ENCODE data around the gene ELOVL7.
"Not testable (repeated sequence)": the region's sequence is repeated elsewhere in the genome, so short reads cannot be mapped to it uniquely, and the experiment has no call there.

ELOVL7 gene

GRCh38 chr5:60820593-60821487 is 23.2 kb downstream of the ELOVL7 start:
- peak in 1 of 2 experiments; percentile 4 for DNase-seq (ENCODE audit: low read depth in 1 of 2, low spot score in 1 of 2)
- Histone ChIP-seq H3K27me3 (ENCODE audit: insufficient read depth, poor library complexity, severe bottlenecking) (no peaks in the 10 kb centered on the region), H3K27ac (replicated peaks) (no peak overlapping the region), H3K4me3 (replicated peaks; ENCODE audit: insufficient read depth, low read length) (no peak overlapping the region)
- TF ChIP-seq GABPA (IDR thresholded peaks at IDR 0.05; ENCODE audit: low read depth) (no peak), SPI1 (IDR thresholded peaks at IDR 0.05; ENCODE audit: borderline replicate concordance, low read depth) (peak; percentile 79; the same call in 1 of the 2 replicates)

- not testable (repeated sequence) for H3K27ac ChIP-seq (replicated peaks); H3K27me3 ChIP-seq (ENCODE audit: insufficient read depth, poor library complexity, severe bottlenecking); H3K4me3 ChIP-seq (replicated peaks; ENCODE audit: insufficient read depth, low read length); DNase-seq (ENCODE audit: low read depth in 1 of 2, low spot score in 1 of 2)
Measured at GRCh38 chr5:60816138-60816537, 27.9 kb downstream of the ELOVL7 start.

GRCh38 chr5:60814498-60814897 is 29.6 kb downstream of the ELOVL7 start:
- no peak for DNase-seq (ENCODE audit: low read depth in 1 of 2, low spot score in 1 of 2)
- Histone ChIP-seq H3K4me3 (replicated peaks; ENCODE audit: insufficient read depth, low read length) (no peak overlapping the region), H3K27ac (replicated peaks) (no peak overlapping the region), H3K27me3 (ENCODE audit: insufficient read depth, poor library complexity, severe bottlenecking) (no peaks in the 10 kb centered on the region)
- TF ChIP-seq GABPA (IDR thresholded peaks at IDR 0.05; ENCODE audit: low read depth) (no peak), POLR2AphosphoS5 (IDR thresholded peaks at IDR 0.05; ENCODE audit: low read depth) (no peak), REST (IDR thresholded peaks at IDR 0.05; ENCODE audit: insufficient replicate concordance, low read depth) (no peak), CTCF (IDR thresholded peaks at IDR 0.05; ENCODE audit: insufficient read depth, low read length) (no peak), SPI1 (IDR thresholded peaks at IDR 0.05; ENCODE audit: borderline replicate concordance, low read depth) (no peak)

GRCh38 chr5:60812426-60812825 is 31.6 kb downstream of the ELOVL7 start:
- Histone ChIP-seq H3K4me3 (replicated peaks; ENCODE audit: insufficient read depth, low read length) (no peak overlapping the region), H3K27me3 (ENCODE audit: insufficient read depth, poor library complexity, severe bottlenecking) (no peaks in the 10 kb centered on the region), H3K27ac (replicated peaks) (no peak overlapping the region)
- DNase-seq (ENCODE audit: low read depth in 1 of 2, low spot score in 1 of 2), result no peak
- no peak for TF ChIP-seq CTCF (IDR thresholded peaks at IDR 0.05; ENCODE audit: insufficient read depth, low read length)
- TF ChIP-seq POLR2AphosphoS5 (IDR thresholded peaks at IDR 0.05; ENCODE audit: low read depth), result no peak
- no peak for TF ChIP-seq SPI1 (IDR thresholded peaks at IDR 0.05; ENCODE audit: borderline replicate concordance, low read depth)
- no peak for TF ChIP-seq REST (IDR thresholded peaks at IDR 0.05; ENCODE audit: insufficient replicate concordance, low read depth)
- no peak for TF ChIP-seq GABPA (IDR thresholded peaks at IDR 0.05; ENCODE audit: low read depth)
